IPS DF 4.7 (cell line): ENCODE data around the gene LMO7.
"Not testable (repeated sequence)": the region's sequence is repeated elsewhere in the genome, so short reads cannot be mapped to it uniquely, and the experiment has no call there.

ENCODE experiments used
- DNase-seq: peaks from one replicate; pipeline ENCODE4 v3.0.0-alpha.2; 2013; ENCODE audit warnings: low spot score; ENCODE audit errors: extremely low read depth

LMO7 gene

DNA sequence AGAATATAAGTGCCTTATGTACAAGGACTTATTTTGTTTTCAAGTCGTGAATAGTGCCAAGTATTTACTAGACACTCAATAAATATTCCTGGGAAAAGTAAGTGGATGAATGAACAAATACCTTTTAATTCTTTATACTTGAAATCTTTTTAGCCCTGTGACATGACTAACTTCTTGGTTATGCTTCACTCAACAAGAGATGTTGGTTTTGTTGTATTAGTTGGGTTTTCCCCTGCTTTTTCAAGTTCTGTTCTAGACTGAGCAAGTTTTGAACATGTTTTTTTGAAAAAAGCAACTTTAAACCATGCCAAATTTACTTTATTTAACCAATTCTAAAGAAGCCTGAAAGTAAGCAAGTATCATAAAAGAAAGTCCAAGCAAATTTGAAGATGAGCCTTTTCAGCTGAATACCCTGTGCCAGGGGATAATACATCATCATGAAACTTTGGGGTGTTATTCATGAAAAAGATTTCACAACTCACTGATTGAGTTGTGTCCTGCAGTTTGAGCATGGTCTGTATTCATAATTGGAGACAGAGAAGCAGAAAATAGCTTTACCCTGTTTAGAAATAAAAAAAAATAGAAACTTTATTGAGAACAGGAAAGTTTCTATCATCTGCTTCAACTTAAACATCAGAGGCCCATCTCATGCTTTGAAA is 11.1 kb downstream of the LMO7 start:
- no peak for DNase-seq

DNA sequence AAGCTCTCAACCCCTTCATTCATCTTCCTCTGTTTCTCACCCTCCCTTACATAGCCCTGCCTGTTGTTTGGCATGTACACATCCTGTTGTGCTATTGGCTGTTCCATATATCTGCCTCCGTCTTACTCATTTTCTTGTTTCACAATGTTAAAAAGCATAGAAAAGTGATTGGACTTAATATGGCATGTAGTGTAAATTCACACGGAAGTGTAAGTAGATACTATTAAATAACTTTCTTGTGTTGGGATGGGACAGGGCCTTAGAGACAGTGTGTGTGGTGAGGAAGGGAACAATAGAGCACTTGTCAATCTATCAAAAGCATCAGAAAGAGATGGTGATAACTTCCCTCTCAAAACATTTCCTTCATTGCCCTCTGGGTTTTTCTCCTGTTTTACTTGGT is 12.3 kb downstream of the LMO7 start:
- no peak for DNase-seq

DNA sequence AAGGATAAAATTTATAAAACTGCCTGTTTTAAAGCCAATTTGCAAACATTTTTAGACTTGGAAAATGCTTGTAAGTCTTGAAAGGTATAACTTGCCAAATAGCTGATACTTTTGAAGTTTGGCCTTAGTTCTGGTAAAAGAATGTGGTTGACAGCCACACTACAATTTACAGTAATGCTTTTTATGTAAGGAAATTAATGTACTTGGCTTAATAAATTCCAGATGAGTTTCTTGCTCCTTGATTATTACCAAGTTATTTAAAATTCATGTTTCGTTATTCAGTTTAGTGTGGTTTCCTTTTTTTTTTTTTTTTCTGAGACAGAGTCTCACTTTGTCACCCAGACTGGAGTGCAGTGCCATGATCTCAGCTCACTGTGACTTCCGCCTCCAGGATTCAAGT is 14.9 kb downstream of the LMO7 start:
- DNase-seq = no peak

DNA sequence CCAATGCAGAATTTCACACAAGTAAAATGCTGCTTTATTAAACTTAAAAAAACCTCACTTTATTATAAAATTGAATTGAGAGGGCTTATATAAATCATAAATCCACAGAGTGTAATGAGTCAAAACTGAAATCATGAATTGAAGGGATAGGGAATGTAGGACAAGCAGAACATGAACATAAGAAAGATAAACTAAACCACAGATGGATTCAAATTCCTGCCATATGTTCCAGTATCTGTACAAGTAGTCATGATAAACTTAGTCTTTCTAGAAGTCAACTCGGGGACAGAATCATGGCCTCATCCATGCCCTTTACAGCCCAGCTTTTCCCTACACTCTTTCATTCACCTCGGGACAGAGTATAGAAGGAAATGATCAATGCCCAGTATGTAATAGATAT is 16.6 kb downstream of the LMO7 start:
- no peak for DNase-seq

DNA sequence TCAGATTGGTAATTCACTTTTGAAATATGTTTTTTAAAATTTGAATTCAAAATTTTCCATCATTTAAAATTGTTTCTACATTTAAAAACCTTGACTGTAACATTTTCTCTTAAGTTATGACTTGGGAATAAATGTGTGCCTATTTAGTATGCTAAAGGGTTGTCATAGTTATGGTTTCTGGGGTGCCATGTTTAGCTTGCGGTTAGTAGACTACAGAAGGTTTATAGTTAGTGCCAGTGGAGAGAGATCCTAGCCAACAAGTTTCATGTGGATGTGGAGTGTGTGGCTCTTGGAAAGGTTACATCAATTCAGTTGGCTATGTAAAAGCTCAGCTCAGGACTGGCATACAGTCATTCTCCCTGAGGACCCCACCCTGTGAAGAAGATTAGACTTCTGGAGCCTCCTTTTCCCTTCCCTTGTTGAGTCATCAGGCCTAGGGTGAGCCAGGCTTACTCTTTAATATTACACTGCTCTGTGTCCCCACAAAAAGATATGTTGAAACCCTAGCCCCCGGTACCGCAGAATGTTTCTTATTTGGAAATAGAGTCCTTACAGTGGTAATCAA is 20.4 kb downstream of the LMO7 start:
- no peak for DNase-seq

DNA sequence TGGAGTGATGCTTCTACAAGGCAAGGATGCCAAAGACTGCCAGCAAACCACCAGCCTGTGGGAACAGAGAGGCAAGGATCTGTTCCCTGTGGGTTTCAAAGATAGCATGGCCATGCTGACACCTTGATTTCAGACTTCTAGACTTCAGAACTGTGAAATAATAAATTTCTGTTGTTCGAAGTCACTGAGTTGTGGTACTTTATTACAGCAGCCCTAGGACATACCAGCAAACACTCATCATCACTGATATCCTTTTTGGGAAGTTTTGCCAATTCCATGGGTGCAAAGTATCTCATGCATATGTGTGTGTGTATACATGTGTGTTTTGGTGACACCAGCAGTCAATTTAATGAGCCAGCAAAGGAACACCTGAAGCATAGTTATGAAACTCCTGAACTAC is 21.0 kb downstream of the LMO7 start:
- DNase-seq = no peak

DNA sequence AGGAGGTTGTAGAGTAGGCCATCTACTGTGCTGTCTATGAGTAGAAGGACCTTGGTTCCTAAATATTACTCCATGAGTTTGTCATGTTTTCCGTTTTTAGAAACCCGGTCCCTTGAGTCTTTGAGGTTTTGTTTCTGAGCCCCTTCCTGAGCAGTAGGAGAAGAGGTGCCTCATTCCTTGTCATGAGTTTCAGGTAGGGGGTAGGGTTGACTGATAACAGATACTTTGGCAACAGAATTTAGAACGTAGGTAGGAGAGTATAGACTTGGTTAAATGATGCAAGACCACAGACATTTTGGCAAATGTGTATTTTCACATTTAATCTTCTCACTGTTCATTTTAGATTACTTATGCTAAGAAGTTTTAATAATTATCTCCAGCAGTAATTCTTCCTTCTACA is 24.6 kb downstream of the LMO7 start:
- no peak for DNase-seq

DNA sequence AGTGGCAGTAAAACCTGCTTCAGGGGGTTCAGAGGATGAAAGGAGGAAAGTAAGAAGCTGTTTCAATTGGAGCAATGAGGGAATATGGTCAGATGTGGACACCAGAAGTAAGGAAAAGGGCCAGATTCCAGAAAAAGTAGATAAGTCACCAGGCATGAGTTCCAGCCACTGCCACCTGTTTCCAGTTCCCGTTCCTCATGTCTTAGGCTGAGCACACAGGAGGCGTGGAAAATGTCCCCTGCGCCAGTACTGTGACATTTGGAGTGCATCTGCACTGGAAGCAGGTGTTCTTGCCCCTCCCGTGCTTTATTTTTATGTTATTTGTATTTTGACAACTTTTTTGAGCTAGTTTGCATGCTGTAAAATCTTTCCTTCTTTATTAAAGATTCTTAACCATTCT is 25.3 kb downstream of the LMO7 start:
- no peak for DNase-seq

DNA sequence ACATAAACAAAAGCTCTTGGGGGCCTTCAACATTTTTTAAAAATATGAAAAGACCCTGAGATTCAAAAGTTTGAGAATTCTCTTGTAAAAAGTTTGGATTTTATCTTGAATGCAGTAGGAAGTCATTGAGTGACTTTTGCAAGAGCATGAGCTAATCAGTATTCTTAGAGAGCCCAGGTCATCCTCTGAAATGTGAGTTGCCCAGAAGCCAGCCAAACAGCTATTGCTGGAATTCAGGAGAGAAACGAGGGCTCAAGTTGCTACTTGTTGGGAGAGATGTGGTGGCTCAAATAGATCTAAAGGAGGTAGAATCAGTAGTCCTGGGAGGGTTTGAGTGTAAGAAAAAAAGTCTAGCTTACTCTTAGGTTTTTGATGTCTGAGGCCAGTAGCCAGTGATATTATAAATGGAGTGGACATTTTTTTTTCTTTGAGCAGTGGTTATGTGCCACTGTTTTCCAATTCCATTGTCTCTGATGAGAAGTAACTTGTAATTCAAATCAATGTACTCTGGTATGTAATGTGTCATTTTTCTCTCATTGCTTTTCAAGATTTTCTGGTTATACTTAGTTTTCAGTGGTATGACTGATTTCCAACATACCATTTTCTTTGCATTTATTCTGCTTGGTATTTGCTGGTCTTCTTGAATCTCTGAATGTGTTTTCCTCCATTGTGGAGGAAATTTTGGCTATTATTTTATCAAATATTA is 30.7 kb downstream of the LMO7 start:
- DNase-seq = no peak

DNA sequence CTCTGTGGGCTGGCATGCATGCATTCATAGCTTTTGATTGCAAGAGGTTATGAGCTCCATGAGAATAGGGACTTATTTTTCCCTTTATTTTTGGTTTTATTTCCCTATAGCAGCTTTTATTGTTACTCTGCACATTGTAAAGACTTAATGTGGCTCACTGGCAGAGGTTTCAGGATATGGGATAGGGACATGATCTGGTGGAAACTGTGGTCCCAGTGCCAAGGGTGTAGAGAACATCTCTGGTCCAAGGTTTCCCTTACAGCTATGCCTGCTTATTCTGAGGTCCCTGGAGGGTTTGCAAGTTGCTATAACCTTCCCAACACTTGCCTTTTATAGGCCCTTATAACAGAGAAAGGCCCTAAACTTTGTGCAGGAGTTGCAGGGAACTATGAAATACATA is 33.6 kb downstream of the LMO7 start:
- no peak for DNase-seq

DNA sequence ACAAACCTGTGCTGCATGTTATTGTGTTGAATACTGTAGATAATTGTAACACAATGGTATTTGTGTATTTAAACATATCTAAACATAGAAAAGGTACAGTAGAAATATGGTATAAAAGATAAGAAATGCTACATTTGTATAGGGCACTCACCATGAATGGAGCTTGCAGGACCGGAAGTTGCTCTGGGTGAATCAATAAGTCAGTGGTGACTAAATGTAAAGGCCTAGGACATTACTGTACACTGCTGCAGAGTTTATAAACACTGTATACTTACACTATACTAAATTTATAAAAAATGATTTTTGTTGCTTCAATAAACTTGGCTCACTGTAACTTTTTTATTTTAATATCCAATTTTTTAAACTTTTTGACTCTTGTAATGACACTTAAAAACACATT is 34.4 kb downstream of the LMO7 start:
- no peak for DNase-seq

DNA sequence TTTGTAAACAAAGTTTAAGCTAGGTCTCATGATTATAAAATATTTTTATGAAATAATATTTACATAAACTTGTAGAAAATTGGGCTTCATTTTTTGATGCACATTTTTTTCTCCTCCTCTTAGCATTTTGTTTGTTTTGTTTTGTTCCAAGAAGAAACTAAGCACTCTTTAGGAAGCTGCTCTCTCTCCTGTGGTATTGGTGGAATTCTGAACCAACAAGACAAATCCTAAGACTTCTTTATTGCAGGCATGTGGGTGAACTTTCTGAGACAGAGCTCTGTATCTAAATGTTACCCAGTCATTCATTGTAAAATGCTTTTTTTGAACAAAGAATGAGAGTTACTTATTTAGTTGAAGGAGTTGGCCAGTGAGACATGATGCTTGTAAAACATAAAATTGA is 39.3 kb downstream of the LMO7 start:
- no peak for DNase-seq

DNA sequence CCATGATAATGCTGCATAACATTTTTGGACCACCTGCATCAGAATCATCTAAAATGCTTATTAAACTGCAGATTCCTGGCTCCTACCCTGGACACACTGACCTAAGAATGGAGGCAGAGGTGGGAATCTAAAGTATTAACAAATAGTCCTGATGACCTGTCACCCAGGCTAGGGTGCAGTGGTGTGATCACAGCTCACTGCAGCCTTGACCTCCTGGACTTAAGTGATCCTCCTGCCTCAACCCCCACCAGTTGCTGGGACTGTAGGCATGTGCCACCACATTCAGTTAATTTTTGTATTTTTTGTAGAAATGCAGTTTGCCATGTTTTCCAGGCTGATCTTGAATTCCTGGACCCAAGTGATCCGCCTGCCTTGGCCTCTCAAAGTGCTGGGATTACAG is 43.3 kb downstream of the LMO7 start:
- DNase-seq = no peak

DNA sequence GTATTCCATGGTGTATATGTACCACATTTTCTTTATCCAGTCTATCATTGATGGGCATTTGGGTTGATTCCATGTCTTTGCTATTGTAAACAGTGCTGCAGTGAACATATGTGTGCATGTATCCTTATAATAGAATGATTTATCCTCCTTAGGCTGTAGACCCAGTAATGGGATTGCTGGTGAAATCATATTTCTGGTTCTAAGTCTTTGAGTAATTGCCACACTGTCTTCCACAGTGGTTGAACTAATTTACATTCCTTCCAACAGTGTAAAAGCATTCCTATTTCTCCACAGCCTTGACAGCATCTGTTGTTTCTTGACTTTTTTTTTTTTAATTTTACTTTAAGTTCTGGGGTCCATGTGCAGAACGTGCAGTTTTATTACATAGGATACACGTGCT is 44.1 kb downstream of the LMO7 start:
- DNase-seq = not testable (repeated sequence)

DNA sequence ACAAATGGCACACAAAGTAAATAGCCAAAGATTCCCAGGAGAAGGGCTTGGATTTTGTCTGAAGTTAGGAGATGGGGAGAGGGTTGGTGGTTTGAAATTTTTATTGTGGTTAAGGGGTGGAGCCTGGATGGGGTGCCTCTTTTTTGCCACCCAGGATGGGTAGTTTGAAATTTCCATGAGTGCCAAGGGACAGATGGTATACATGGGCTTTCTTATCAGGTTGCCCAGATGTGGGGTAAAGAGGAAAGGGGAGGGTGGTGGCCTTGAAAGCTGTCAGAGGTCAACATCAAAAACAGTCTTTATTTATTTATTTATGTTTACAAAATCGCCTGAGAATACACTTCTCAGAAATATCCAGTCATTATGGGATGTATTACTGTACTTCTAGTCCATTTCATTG is 46.2 kb downstream of the LMO7 start:
- no peak for DNase-seq

DNA sequence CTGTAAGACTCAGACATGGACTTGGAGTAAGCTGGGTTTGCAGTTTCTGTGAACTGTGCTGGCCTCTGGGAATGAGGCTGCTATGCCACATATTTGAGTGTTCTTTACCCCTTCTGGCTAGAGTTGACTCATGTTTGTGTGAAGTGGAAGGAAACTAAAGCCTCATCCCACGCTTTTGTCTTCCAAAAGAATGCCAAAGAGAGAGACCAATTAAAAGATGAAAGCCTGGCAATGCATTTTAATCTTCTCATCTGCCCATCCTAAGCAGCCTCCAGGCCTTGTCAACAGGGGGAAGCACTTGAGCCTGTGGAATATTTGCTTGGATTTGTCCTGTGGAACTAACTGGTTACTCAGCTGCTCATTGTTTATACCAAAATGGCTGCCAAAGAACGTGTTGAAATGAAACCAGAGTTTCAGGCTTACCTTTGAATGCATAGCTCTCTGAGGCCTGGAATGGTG is 49.1 kb downstream of the LMO7 start:
- DNase-seq = no peak

DNA sequence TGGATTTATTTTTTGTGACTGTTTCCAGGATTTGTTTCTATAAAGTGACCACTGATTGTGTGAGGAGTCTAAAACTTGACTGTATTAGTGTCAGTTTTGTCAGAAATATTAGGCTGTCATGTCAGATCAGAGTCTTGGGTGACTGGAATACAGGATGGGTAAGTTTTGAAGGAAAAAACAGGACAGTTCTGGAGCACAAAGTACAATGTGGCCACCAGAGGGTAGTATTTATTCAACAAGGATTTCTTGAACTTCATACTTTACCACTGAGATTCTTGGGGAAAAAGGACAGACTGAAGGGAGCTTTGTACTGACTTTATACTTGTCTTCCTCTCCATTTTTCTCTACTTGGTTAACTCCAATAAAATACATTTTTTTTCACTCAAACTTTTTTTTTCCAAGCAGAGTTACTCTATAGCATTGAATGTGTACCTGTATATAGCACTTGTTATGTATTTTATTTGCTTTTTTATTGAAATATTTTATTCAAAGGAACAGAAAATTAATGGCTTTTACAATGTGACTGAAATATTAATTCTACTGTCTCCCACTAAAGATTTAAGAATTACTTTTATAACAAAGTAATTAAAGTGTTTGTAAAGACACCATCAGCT is 51.1 kb downstream of the LMO7 start:
- no peak for DNase-seq

DNA sequence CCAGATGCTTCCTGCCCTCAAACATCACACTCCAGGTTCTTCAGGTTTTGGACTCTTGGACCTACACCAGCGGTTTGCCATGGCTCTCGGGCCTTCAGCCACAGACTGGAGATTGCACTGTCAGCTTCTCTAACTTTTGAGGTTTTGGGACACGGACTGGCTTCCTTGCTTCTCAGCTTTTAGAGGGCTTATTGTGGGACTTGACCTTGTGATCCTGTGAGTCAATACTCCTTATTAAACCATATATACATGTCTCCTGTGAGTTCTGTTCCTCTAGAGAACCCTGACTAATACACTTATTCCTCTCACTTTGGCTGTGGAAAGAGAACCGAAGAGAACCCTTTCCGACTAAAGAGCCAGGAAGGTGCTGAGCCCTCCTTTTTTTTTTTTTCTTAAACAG is 53.6 kb downstream of the LMO7 start:
- DNase-seq = no peak

DNA sequence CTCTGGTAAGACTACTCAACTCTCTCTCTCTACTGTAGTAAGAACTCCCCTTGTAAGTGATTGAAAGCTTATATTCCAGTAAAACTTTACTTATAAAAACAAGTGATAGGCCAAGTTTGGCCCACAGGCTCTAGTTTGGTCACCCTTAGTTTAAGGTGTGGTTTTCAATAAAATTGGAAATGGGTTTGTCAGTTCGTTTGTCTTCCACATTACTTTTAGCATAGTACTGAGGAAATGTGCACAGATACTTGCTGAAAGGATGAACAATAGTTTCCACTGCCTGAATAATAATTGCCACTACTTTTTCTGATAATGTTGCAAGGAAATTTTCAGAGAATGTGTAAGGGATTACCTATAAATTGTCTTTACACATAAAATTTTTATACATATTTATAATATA is 54.5 kb downstream of the LMO7 start:
- no peak for DNase-seq

DNA sequence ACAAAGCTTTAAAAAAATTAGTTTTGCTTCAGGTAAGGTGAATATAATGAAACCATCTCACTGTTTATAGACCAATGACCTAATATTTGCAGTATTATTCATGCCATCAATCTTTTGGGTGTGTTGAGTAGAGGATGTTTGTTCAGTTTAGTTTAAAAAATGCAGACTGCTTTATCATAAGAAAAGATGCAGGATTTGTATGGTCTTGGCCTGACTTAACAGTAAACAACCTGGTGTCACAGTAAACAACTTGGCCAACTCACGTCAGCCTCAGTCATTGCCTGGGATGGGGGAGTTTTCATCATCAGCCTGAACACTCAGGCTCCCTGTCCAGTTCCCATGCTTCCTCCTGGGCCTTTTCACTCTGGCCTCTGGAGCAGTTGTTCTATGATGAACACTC is 55.1 kb downstream of the LMO7 start:
- DNase-seq = no peak

DNA sequence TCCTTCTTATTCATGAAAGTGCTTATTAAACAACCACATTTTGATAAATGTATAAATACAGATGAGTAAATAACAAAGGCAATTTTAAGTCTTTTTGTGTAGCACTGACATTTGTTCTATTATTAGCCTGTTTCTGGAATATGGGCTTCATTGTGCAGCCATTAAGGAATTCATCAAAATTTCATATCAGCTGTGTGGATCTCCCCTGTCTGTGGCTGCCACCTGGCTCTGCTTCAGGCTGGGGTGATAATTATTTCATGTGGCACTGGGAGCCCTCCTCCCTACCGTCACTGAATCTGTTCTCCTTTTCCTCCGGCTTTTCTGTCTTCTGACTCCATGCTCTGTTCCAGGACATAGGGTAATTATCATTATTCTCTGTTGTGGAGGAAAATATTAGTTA is 57.1 kb downstream of the LMO7 start:
- no peak for DNase-seq

DNA sequence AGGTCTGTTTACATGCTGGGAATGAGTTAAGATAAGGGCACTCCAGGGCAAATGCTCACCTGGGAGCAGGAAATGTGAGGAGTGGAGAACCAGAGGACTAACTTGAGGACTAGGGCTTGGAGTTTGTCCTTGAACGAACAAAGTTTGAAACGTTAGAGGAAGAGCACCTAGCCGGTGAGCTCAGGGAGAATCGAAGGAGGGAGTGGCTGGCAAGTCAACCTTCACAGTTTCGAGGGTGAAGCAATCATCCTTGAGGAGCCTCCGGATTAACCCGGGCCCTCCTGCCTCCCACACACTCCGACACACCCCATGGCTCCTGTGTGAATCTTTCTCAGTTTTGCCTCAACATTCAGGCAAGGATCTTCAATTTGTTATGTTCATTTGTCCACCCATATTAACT is 58.6 kb downstream of the LMO7 start:
- no peak for DNase-seq

DNA sequence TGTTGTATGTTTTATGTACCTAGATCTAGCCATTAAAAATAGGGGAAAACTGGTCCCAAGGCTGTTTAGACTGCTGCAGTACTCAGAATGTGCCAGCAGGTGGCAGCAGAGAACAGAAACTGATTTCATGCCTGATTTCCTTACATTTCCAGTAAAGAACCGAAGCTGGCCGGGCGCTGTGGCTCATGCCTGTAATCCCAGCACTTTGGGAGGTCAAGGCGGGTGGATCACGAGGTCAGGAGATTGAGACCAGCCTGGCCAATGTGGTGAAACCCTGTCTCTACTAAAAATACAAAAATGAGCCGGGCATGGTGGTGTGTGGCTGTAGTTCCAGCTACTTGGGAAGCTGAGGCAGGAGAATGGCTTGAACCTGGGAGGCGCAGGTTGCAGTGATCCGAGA is 59.8 kb downstream of the LMO7 start:
- peak; percentile 64 for DNase-seq
